CD4-positive, CD25-positive, alpha-beta regulatory T cell (primary cell): Measurements from ENCODE around the gene VEGFA. TPM values are rescaled to one million over a fixed set of nuclear protein-coding genes. Genes with fewer than 3 reads are reported as not detected.

Experiments used
- ATAC-seq, 2 donors: fragments of 150-1000 bp; cut with Tn5 transposase; one replicate each; pipeline ENCODE4 v1.10.0; 2021; ENCODE audit warnings: low read depth in 2 of 2, moderate number of reproducible peaks in 2 of 2, moderate library complexity in 1 of 2
- DNase-seq, 3 donors: peaks; one replicate each; pipeline versions ENCODE4 v3.0.0 to v3.0.0-alpha.2; 2012 to 2022; ENCODE audit warnings: mixed read lengths in 1 of 3
- H3K27ac ChIP-seq: one replicate; pipeline ENCODE4 v1.7.0; 2013; ENCODE audit warnings: mild to moderate bottlenecking, low read length; ENCODE audit not compliant: insufficient read depth, poor library complexity, severe bottlenecking
- H3K27me3 ChIP-seq: one replicate; pipeline ENCODE4 v1.7.0; 2013; ENCODE audit warnings: low read length; ENCODE audit not compliant: control insufficient read depth, insufficient read depth
- H3K36me3 ChIP-seq: one replicate; pipeline ENCODE4 v1.7.0; 2013; ENCODE audit warnings: mild to moderate bottlenecking, low read length, moderate library complexity; ENCODE audit not compliant: control insufficient read depth, insufficient read depth
- H3K4me1 ChIP-seq: 2 replicates; pipeline ENCODE4 v1.7.0; 2013; ENCODE audit warnings: mild to moderate bottlenecking, low read length; ENCODE audit not compliant: insufficient read depth, control insufficient read depth, poor library complexity, severe bottlenecking
- H3K4me3 ChIP-seq: one replicate; pipeline ENCODE4 v1.7.0; 2013; ENCODE audit warnings: low read depth, mild to moderate bottlenecking, low read length, moderate library complexity
- H3K9me3 ChIP-seq, 2 experiments: 1 replicate in 1 of 2; 2 replicates in 1 of 2; pipeline ENCODE4 v1.7.0; 2013; ENCODE audit warnings: low read length in 2 of 2, mild to moderate bottlenecking in 1 of 2, moderate library complexity in 1 of 2; ENCODE audit not compliant: control insufficient read depth in 2 of 2
- H3K27ac Mint-ChIP-seq, 3 donors: one replicate each; pipeline ENCODE4 v1.8.0; 2020 to 2022; ENCODE audit warnings: mild to moderate bottlenecking in 3 of 3, mixed read lengths in 3 of 3, moderate library complexity in 2 of 3
- H3K27me3 Mint-ChIP-seq: one replicate; pipeline ENCODE4 v1.8.0; 2022; ENCODE audit warnings: mild to moderate bottlenecking, mixed read lengths
- H3K36me3 Mint-ChIP-seq: one replicate; pipeline ENCODE4 v1.8.0; 2020; ENCODE audit warnings: mixed read lengths
- H3K4me1 Mint-ChIP-seq, 4 donors: one replicate each; pipeline ENCODE4 v1.8.0; 2020 to 2022; ENCODE audit warnings: mixed read lengths in 4 of 4, mild to moderate bottlenecking in 1 of 4
- H3K4me3 Mint-ChIP-seq, 4 donors: one replicate each; pipeline ENCODE4 v1.8.0; 2020 to 2022; ENCODE audit warnings: mild to moderate bottlenecking in 4 of 4, mixed read lengths in 4 of 4, moderate library complexity in 3 of 4
- H3K9me3 Mint-ChIP-seq, 7 donors: one replicate each; pipeline ENCODE4 v1.8.0; 2020 to 2022; ENCODE audit warnings: mixed read lengths in 7 of 7, mild to moderate bottlenecking in 3 of 7, moderate library complexity in 2 of 7
- polyA plus RNA-seq, 4 donors: library from polyadenylated mRNA; unstranded; fragments of 300-500 nt; fragmentation: Illumina TruSeq; gene quantifications; one replicate each; pipeline ENCODE4 v1.2.3, GENCODE V29; 2021
- total RNA-seq: library from RNA; stranded (reverse); gene quantifications from one replicate; pipeline ENCODE4 v1.2.3, GENCODE V29; 2022

Gene VEGFA
- total and polyA plus RNA-seq, 5 donors from 2014 or later: 0.01 to 0.22 (median 0.13) TPM; not detected in 2

DNA sequence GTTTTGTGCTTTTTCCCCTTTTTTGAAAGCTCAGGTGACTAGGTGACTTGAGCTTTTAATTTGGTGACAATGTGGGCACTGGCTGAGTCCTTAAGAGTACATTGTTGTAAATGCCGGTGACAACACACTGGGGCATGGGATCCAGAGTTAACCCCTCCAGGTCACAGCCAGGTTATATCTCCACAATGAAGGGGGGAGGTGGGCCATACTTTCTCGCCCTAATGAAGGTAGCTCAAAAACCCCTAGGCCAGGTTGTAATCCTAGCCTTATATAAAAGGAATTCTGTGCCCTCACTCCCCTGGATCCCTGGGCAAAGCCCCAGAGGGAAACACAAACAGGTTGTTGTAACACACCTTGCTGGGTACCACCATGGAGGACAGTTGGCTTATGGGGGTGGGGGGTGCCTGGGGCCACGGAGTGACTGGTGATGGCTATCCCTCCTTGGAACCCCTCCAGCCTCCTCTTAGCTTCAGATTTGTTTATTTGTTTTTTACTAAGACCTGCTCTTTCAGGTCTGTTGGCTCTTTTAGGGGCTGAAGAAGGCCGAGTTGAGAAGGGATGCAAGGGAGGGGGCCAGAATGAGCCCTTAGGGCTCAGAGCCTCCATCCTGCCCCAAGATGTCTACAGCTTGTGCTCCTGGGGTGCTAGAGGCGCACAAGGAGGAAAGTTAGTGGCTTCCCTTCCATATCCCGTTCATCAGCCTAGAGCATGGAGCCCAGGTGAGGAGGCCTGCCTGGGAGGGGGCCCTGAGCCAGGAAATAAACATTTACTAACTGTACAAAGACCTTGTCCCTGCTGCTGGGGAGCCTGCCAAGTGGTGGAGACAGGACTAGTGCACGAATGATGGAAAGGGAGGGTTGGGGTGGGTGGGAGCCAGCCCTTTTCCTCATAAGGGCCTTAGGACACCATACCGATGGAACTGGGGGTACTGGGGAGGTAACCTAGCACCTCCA is 2.2 kb upstream of the VEGFA start:
- no peaks in the 10 kb centered on the region for H3K36me3 Mint-ChIP-seq
- Histone ChIP-seq H3K4me3 (no peak overlapping the region), H3K36me3 (no peaks in the 10 kb centered on the region), H3K4me1 (peaks cover 30% of the 10 kb centered on the region), H3K27me3 (peaks cover 3% of the 10 kb centered on the region), H3K27ac (no peak overlapping the region), H3K9me3 (no peaks in the 10 kb centered on the region)
- ATAC-seq (no peak), DNase-seq (no peak)
- H3K4me3 Mint-ChIP-seq: peak overlapping the region in 1 of 4 donors; percentile 89
- no peaks in the 10 kb centered on the region for H3K9me3 Mint-ChIP-seq
- no peak overlapping the region for H3K27ac Mint-ChIP-seq
- H3K4me1 Mint-ChIP-seq: peaks cover 0 to 12% (median 2%) of the 10 kb centered on the region in 4 donors
- H3K27me3 Mint-ChIP-seq: peaks cover 51% of the 10 kb centered on the region

- peaks cover 3% of the 10 kb centered on the region for H3K27me3 ChIP-seq
- no peaks in the 10 kb centered on the region for H3K36me3 Mint-ChIP-seq
- DNase-seq: no peak
Observed at GRCh38 chr6:43768506-43768860, 1.5 kb upstream of the VEGFA start.

GRCh38 chr6:43768983-43769525 is 957 bp upstream of the VEGFA start:
- H3K27me3 Mint-ChIP-seq: peaks cover 61% of the 10 kb centered on the region
- peaks cover 30% of the 10 kb centered on the region for H3K4me1 ChIP-seq
- no peak overlapping the region for H3K4me3 ChIP-seq
- H3K4me1 Mint-ChIP-seq: peaks cover 0 to 17% (median 4%) of the 10 kb centered on the region in 4 donors
- DNase-seq (peak in 1 of 3 donors; percentile 16), ATAC-seq (no peak)
- no peaks in the 10 kb centered on the region for H3K9me3 ChIP-seq
- no peaks in the 10 kb centered on the region for H3K9me3 Mint-ChIP-seq
- H3K27ac ChIP-seq: no peak overlapping the region
- H3K36me3 Mint-ChIP-seq: no peaks in the 10 kb centered on the region
- H3K27me3 ChIP-seq: peaks cover 5% of the 10 kb centered on the region
- peak overlapping the region; percentile 76 to 97 (median 76) for H3K27ac Mint-ChIP-seq
- H3K36me3 ChIP-seq: no peaks in the 10 kb centered on the region
- peak overlapping the region; percentile 79 to 91 (median 84) for H3K4me3 Mint-ChIP-seq

More at GRCh38 chr6:43768506-43768860, 1.5 kb upstream of the VEGFA start:
- peaks cover 0 to 17% (median 3%) of the 10 kb centered on the region in 4 donors for H3K4me1 Mint-ChIP-seq
- no peak overlapping the region for H3K4me3 ChIP-seq
- no peak overlapping the region for H3K27ac Mint-ChIP-seq
- H3K36me3 ChIP-seq: no peaks in the 10 kb centered on the region
- ATAC-seq: no peak
- no peaks in the 10 kb centered on the region for H3K9me3 ChIP-seq
- H3K27me3 Mint-ChIP-seq: peaks cover 57% of the 10 kb centered on the region
- no peak overlapping the region for H3K27ac ChIP-seq
- H3K4me1 ChIP-seq: peaks cover 30% of the 10 kb centered on the region
- no peak overlapping the region for H3K4me3 Mint-ChIP-seq
- H3K9me3 Mint-ChIP-seq: no peaks in the 10 kb centered on the region

DNA sequence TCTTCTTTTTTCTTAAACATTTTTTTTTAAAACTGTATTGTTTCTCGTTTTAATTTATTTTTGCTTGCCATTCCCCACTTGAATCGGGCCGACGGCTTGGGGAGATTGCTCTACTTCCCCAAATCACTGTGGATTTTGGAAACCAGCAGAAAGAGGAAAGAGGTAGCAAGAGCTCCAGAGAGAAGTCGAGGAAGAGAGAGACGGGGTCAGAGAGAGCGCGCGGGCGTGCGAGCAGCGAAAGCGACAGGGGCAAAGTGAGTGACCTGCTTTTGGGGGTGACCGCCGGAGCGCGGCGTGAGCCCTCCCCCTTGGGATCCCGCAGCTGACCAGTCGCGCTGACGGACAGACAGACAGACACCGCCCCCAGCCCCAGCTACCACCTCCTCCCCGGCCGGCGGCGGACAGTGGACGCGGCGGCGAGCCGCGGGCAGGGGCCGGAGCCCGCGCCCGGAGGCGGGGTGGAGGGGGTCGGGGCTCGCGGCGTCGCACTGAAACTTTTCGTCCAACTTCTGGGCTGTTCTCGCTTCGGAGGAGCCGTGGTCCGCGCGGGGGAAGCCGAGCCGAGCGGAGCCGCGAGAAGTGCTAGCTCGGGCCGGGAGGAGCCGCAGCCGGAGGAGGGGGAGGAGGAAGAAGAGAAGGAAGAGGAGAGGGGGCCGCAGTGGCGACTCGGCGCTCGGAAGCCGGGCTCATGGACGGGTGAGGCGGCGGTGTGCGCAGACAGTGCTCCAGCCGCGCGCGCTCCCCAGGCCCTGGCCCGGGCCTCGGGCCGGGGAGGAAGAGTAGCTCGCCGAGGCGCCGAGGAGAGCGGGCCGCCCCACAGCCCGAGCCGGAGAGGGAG is 580 bp downstream of the VEGFA start:
- H3K27me3 Mint-ChIP-seq: peaks cover 54% of the 10 kb centered on the region
- Histone ChIP-seq H3K4me1 (peaks cover 33% of the 10 kb centered on the region), H3K36me3 (no peaks in the 10 kb centered on the region), H3K9me3 (no peaks in the 10 kb centered on the region), H3K27ac (no peak overlapping the region), H3K4me3 (peak overlapping the region; percentile 66), H3K27me3 (peaks cover 10% of the 10 kb centered on the region)
- H3K4me1 Mint-ChIP-seq: peaks cover 0 to 23% (median 5%) of the 10 kb centered on the region in 4 donors
- H3K4me3 Mint-ChIP-seq: peak overlapping the region; percentile 90 to 95 (median 93)
- H3K36me3 Mint-ChIP-seq: no peaks in the 10 kb centered on the region
- DNase-seq (peak in 1 of 3 donors; percentile 56), ATAC-seq (no peak)
- H3K27ac Mint-ChIP-seq: peak overlapping the region in 1 of 3 donors; percentile 26
- H3K9me3 Mint-ChIP-seq: no peaks in the 10 kb centered on the region

GRCh38 chr6:43771210-43771857 is 1.3 kb downstream of the VEGFA start:
- Mint-ChIP-seq H3K4me1 (peaks cover 0 to 25% (median 5%) of the 10 kb centered on the region in 4 donors), H3K27ac (no peak overlapping the region)
- peaks cover 33% of the 10 kb centered on the region for H3K4me1 ChIP-seq

DNA sequence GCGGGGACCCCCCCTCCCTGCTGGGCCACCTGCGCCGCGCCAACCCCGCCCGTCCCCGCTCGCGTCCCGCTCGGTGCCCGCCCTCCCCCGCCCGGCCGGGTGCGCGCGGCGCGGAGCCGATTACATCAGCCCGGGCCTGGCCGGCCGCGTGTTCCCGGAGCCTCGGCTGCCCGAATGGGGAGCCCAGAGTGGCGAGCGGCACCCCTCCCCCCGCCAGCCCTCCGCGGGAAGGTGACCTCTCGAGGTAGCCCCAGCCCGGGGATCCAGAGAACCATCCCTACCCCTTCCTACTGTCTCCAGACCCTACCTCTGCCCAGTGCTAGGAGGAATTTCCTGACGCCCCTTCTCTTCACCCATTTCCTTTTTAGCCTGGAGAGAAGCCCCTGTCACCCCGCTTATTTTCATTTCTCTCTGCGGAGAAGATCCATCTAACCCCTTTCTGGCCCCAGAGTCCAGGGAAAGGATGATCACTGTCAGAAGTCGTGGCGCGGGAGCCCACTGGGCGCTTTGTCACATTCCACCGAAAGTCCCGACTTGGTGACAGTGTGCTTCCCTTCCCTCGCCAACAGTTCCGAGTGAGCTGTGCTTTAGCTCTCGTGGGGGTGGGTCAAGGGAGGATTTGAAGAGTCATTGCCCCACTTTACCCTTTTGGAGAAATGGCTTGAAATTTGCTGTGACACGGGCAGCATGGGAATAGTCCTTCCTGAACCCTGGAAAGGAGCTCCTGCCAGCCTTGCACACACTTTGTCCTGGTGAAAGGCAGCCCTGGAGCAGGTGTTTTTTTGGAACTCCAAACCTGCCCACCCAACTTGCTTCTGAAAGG is 2.1 kb downstream of the VEGFA start:
- DNase-seq (peak in 1 of 3 donors; percentile 43), ATAC-seq (no peak)
- Histone ChIP-seq H3K4me3 (no peak overlapping the region), H3K27me3 (peaks cover 10% of the 10 kb centered on the region), H3K36me3 (no peaks in the 10 kb centered on the region), H3K27ac (no peak overlapping the region), H3K4me1 (peaks cover 33% of the 10 kb centered on the region), H3K9me3 (no peaks in the 10 kb centered on the region)
- no peaks in the 10 kb centered on the region for H3K36me3 Mint-ChIP-seq
- H3K4me3 Mint-ChIP-seq: peak overlapping the region; percentile 58 to 85 (median 76)
- H3K27ac Mint-ChIP-seq: no peak overlapping the region
- no peaks in the 10 kb centered on the region for H3K9me3 Mint-ChIP-seq
- H3K4me1 Mint-ChIP-seq: peaks cover 0 to 25% (median 5%) of the 10 kb centered on the region in 4 donors
- peaks cover 57% of the 10 kb centered on the region for H3K27me3 Mint-ChIP-seq

More at GRCh38 chr6:43771210-43771857, 1.3 kb downstream of the VEGFA start:
- peak in 2 of 3 donors; percentile 38 to 43 for DNase-seq
- Histone ChIP-seq H3K27ac (no peak overlapping the region), H3K9me3 (no peaks in the 10 kb centered on the region), H3K27me3 (peaks cover 10% of the 10 kb centered on the region), H3K4me3 (no peak overlapping the region), H3K36me3 (no peaks in the 10 kb centered on the region)
- ATAC-seq: peak; percentile 29 to 33
- Mint-ChIP-seq H3K9me3 (no peaks in the 10 kb centered on the region), H3K27me3 (peaks cover 57% of the 10 kb centered on the region), H3K4me3 (peak overlapping the region in 2 of 4 donors; percentile 35 to 48), H3K36me3 (no peaks in the 10 kb centered on the region)
